ENCODE measurements around the gene DIP2C.
"Not testable (repeated sequence)": the region's sequence is repeated elsewhere in the genome, so short reads cannot be mapped to it uniquely, and the experiment has no call there.

Gene DIP2C

GRCh38 chr10:663466-663751, 26.1 kb downstream of the DIP2C start:
- Mint-ChIP-seq H3K27me3 (peaks cover 14% of the 10 kb centered on the region), H3K4me3 (no peak overlapping the region)

GRCh38 chr10:662686-663465, 26.6 kb downstream of the DIP2C start:
- no peak overlapping the region for H3K27ac Mint-ChIP-seq
- no peak for DNase-seq
- no peak overlapping the region for H3K4me3 Mint-ChIP-seq
- no peaks in the 10 kb centered on the region for H3K4me1 Mint-ChIP-seq
- ATAC-seq, result no peak
- peaks cover 14% of the 10 kb centered on the region for H3K27me3 Mint-ChIP-seq
- H3K36me3 Mint-ChIP-seq (ENCODE audit: low read depth), result no peaks in the 10 kb centered on the region
- H3K9me3 Mint-ChIP-seq, result no peaks in the 10 kb centered on the region

More at GRCh38 chr10:663466-663751, 26.1 kb downstream of the DIP2C start:
- Mint-ChIP-seq H3K36me3 (ENCODE audit: low read depth) (no peaks in the 10 kb centered on the region), H3K4me1 (no peaks in the 10 kb centered on the region), H3K27ac (no peak overlapping the region), H3K9me3 (no peaks in the 10 kb centered on the region)
- ATAC-seq, result no peak
- no peak for DNase-seq

- H3K4me3 Mint-ChIP-seq, result no peak overlapping the region
- DNase-seq (no peak), ATAC-seq (no peak)
- H3K9me3 Mint-ChIP-seq, result no peaks in the 10 kb centered on the region
- H3K27me3 Mint-ChIP-seq, result peaks cover 14% of the 10 kb centered on the region
- H3K36me3 Mint-ChIP-seq (ENCODE audit: low read depth), result no peaks in the 10 kb centered on the region
- no peaks in the 10 kb centered on the region for H3K4me1 Mint-ChIP-seq
- H3K27ac Mint-ChIP-seq, result no peak overlapping the region
Observed at GRCh38 chr10:662223-662605, 27.3 kb downstream of the DIP2C start.

GRCh38 chr10:661597-662222, 27.8 kb downstream of the DIP2C start:
- ATAC-seq, result no peak
- no peaks in the 10 kb centered on the region for H3K36me3 Mint-ChIP-seq (ENCODE audit: low read depth)

GRCh38 chr10:660970-661596, 28.4 kb downstream of the DIP2C start:
- no peak for DNase-seq

More at GRCh38 chr10:661597-662222, 27.8 kb downstream of the DIP2C start:
- Mint-ChIP-seq H3K27ac (no peak overlapping the region), H3K27me3 (peaks cover 14% of the 10 kb centered on the region), H3K4me1 (no peaks in the 10 kb centered on the region), H3K9me3 (no peaks in the 10 kb centered on the region), H3K4me3 (no peak overlapping the region)
- no peak for DNase-seq

GRCh38 chr10:660413-660969, 29.0 kb downstream of the DIP2C start:
- no peak for ATAC-seq
- H3K9me3 Mint-ChIP-seq, result no peaks in the 10 kb centered on the region
- H3K4me1 Mint-ChIP-seq, result no peaks in the 10 kb centered on the region
- no peaks in the 10 kb centered on the region for H3K36me3 Mint-ChIP-seq (ENCODE audit: low read depth)
- H3K27me3 Mint-ChIP-seq, result peaks cover 13% of the 10 kb centered on the region
- H3K27ac Mint-ChIP-seq, result no peak overlapping the region
- H3K4me3 Mint-ChIP-seq, result no peak overlapping the region
- DNase-seq, result no peak

More at GRCh38 chr10:660970-661596, 28.4 kb downstream of the DIP2C start:
- no peaks in the 10 kb centered on the region for H3K9me3 Mint-ChIP-seq
- peaks cover 14% of the 10 kb centered on the region for H3K27me3 Mint-ChIP-seq
- H3K27ac Mint-ChIP-seq, result no peak overlapping the region
- H3K4me3 Mint-ChIP-seq, result no peak overlapping the region
- H3K36me3 Mint-ChIP-seq (ENCODE audit: low read depth), result no peaks in the 10 kb centered on the region
- no peaks in the 10 kb centered on the region for H3K4me1 Mint-ChIP-seq
- no peak for ATAC-seq

GRCh38 chr10:659688-660141, 29.8 kb downstream of the DIP2C start:
- Mint-ChIP-seq H3K27ac (no peak overlapping the region), H3K27me3 (peaks cover 13% of the 10 kb centered on the region), H3K4me3 (no peak overlapping the region), H3K9me3 (no peaks in the 10 kb centered on the region), H3K36me3 (ENCODE audit: low read depth) (no peaks in the 10 kb centered on the region), H3K4me1 (no peaks in the 10 kb centered on the region)
- ATAC-seq (no peak), DNase-seq (no peak)

GRCh38 chr10:657816-658350, 31.6 kb downstream of the DIP2C start:
- not testable (repeated sequence) for H3K27ac Mint-ChIP-seq; ATAC-seq; H3K4me1 Mint-ChIP-seq; H3K4me3 Mint-ChIP-seq; DNase-seq; H3K9me3 Mint-ChIP-seq; H3K27me3 Mint-ChIP-seq; H3K36me3 Mint-ChIP-seq (ENCODE audit: low read depth)

- Mint-ChIP-seq H3K27me3 (peaks cover 10% of the 10 kb centered on the region), H3K36me3 (ENCODE audit: low read depth) (no peaks in the 10 kb centered on the region), H3K4me3 (no peak overlapping the region), H3K9me3 (no peaks in the 10 kb centered on the region), H3K27ac (no peak overlapping the region), H3K4me1 (no peaks in the 10 kb centered on the region)
- DNase-seq (no peak), ATAC-seq (no peak)
Observed at GRCh38 chr10:656883-657282, 32.6 kb downstream of the DIP2C start.

GRCh38 chr10:655184-655583, 34.3 kb downstream of the DIP2C start:
- Mint-ChIP-seq H3K27ac (no peak overlapping the region), H3K36me3 (ENCODE audit: low read depth) (no peaks in the 10 kb centered on the region), H3K4me1 (no peaks in the 10 kb centered on the region), H3K9me3 (no peaks in the 10 kb centered on the region), H3K4me3 (no peak overlapping the region), H3K27me3 (peaks cover 9% of the 10 kb centered on the region)
- no peak for DNase-seq
- ATAC-seq, result no peak

- H3K36me3 Mint-ChIP-seq (ENCODE audit: low read depth), result no peaks in the 10 kb centered on the region
Observed at GRCh38 chr10:654647-654996, 34.8 kb downstream of the DIP2C start.

GRCh38 chr10:653991-654646, 35.3 kb downstream of the DIP2C start:
- no peak for ATAC-seq
- H3K27me3 Mint-ChIP-seq, result peaks cover 7% of the 10 kb centered on the region
- no peaks in the 10 kb centered on the region for H3K9me3 Mint-ChIP-seq
- H3K36me3 Mint-ChIP-seq (ENCODE audit: low read depth), result no peaks in the 10 kb centered on the region
- H3K4me3 Mint-ChIP-seq, result no peak overlapping the region
- H3K27ac Mint-ChIP-seq, result no peak overlapping the region
- no peak for DNase-seq
- no peaks in the 10 kb centered on the region for H3K4me1 Mint-ChIP-seq

More at GRCh38 chr10:654647-654996, 34.8 kb downstream of the DIP2C start:
- ATAC-seq (no peak), DNase-seq (no peak)
- no peak overlapping the region for H3K4me3 Mint-ChIP-seq
- H3K4me1 Mint-ChIP-seq, result no peaks in the 10 kb centered on the region
- H3K27ac Mint-ChIP-seq, result no peak overlapping the region
- peaks cover 9% of the 10 kb centered on the region for H3K27me3 Mint-ChIP-seq
- no peaks in the 10 kb centered on the region for H3K9me3 Mint-ChIP-seq

GRCh38 chr10:652832-653459, 36.5 kb downstream of the DIP2C start:
- not testable (repeated sequence) for H3K4me3 Mint-ChIP-seq; H3K4me1 Mint-ChIP-seq; H3K36me3 Mint-ChIP-seq (ENCODE audit: low read depth); DNase-seq; H3K27ac Mint-ChIP-seq; H3K9me3 Mint-ChIP-seq; H3K27me3 Mint-ChIP-seq; ATAC-seq

GRCh38 chr10:652233-652632, 37.2 kb downstream of the DIP2C start:
- Mint-ChIP-seq H3K4me1 (no peaks in the 10 kb centered on the region), H3K36me3 (ENCODE audit: low read depth) (no peaks in the 10 kb centered on the region), H3K4me3 (no peak overlapping the region), H3K27ac (no peak overlapping the region), H3K27me3 (peaks cover 7% of the 10 kb centered on the region), H3K9me3 (no peaks in the 10 kb centered on the region)
- ATAC-seq (no peak), DNase-seq (no peak)
